ENCODE results near the gene F2RL3. TPM values are rescaled to one million over a fixed set of nuclear protein-coding genes. Genes with fewer than 3 reads are reported as not detected.
A peak's percentile ranks its signal among the peaks of the same experiment; 100 is the strongest.
"Not testable (repeated sequence)": the region's sequence is repeated elsewhere in the genome, so short reads cannot be mapped to it uniquely, and the experiment has no call there.

The F2RL3 gene
- polyA plus RNA-seq, 3 donors from 2014 or later = 0.48 TPM; not detected in 1

DNA sequence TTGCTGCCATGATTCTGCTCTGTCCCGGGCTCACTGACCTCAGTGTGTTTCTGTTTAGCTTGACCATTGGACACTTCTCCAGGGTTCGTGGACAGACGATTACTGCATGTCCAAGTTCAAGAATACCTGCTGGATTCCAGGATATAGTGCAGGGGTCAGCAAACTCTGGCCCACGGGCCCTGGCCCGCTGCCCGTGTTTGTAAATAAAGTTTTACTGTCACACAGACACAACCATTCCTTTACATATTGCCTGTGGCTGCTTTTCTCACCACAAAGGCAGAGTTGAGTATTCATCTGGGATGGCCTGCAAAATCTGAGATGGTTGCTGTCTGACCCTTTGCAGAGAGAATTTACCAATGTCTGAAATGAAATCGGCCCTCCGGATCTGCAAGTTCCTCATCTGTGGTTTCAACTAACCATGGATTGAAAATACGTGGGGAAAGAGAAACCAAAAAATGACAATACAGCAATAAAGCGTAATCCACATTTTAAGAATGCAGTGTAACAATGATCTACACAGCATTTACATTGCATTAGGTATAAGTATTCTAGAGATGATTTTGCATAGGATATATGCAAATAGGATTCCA is 25.9 kb upstream of the F2RL3 start:
- Mint-ChIP-seq H3K36me3 (peaks cover 13 to 27% (median 19%) of the 10 kb centered on the region in 3 donors), H3K4me1 (peaks cover 18 to 22% of the 10 kb centered on the region in 2 donors), H3K27me3 (ENCODE audit: low read depth in 3 of 3) (peaks cover 0 to 3% (median 0%) of the 10 kb centered on the region in 3 donors), H3K9me3 (no peaks in the 10 kb centered on the region), H3K27ac (peak overlapping the region in 1 of 6 donors; percentile 64), H3K4me3 (peak overlapping the region in 1 of 5 donors; percentile 23)
- no peak for DNase-seq

DNA sequence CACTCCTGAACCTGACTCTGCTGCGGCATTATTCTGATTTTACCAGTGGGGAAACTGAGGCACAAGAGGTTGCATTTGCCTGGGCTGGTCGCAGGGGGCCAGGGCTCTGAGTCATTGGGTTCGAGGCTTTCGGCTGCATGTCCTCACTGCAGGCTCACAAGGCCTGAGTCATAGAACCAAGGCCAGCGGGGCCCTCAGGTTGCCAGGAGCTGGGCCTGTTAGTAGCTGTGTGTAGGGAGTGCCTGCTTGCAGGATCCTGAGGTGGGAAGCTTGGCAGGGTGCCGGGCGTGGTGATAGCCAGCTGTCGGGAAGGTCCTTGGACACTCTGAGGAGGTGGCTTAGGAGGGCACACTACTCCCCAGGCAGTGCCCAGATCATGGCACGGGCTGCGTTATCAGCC is 21.6 kb upstream of the F2RL3 start:
- Mint-ChIP-seq H3K9me3 (no peaks in the 10 kb centered on the region), H3K27ac (no peak overlapping the region), H3K36me3 (peaks cover 11 to 30% (median 24%) of the 10 kb centered on the region in 3 donors), H3K4me3 (no peak overlapping the region), H3K27me3 (ENCODE audit: low read depth in 3 of 3) (peaks cover 0 to 1% (median 0%) of the 10 kb centered on the region in 3 donors), H3K4me1 (peaks cover 6 to 12% of the 10 kb centered on the region in 2 donors)
- no peak for DNase-seq

DNA sequence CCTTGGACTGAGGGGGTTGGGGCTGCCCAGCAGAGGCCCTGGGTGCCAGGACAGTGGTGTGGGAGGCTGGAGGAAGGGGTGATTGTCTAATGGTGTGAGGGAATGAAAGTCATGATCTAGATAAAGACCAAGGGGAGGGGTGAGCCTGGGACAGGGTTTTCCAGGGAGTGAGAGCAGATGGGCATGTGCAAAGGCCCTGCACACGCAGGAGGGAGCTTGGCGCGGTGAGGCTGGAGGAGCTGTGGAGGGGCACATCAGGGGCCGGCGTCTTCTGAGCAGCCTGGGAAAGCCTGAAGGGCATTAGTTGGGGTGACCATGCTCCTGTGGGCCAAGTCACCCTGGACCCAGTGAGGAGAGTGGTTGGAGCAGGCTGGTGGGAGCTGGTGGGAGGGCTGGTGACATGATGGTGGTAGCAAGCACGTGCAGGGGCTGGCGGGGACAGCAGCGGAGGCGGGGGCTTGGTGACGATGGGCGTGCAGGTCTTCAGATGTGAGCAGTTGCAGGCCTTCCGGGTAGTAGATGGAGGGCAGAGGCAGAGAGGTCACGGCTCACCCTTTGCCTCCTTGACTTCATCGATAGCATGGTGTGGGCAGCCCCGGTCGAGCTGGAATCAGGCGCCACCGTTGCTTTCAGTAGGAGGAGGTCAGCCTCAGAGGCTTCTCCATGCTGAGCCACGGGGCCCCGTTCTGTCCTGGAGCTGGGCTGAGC is 20.2 kb upstream of the F2RL3 start:
- H3K36me3 Mint-ChIP-seq = peaks cover 8 to 26% (median 15%) of the 10 kb centered on the region in 3 donors
- DNase-seq = no peak
- H3K4me3 Mint-ChIP-seq = no peak overlapping the region
- H3K27me3 Mint-ChIP-seq (ENCODE audit: low read depth in 3 of 3) = peaks cover 0 to 3% (median 0%) of the 10 kb centered on the region in 3 donors
- no peaks in the 10 kb centered on the region for H3K9me3 Mint-ChIP-seq
- H3K27ac Mint-ChIP-seq = no peak overlapping the region
- H3K4me1 Mint-ChIP-seq = peaks cover under 1 to 1% of the 10 kb centered on the region in 2 donors

DNA sequence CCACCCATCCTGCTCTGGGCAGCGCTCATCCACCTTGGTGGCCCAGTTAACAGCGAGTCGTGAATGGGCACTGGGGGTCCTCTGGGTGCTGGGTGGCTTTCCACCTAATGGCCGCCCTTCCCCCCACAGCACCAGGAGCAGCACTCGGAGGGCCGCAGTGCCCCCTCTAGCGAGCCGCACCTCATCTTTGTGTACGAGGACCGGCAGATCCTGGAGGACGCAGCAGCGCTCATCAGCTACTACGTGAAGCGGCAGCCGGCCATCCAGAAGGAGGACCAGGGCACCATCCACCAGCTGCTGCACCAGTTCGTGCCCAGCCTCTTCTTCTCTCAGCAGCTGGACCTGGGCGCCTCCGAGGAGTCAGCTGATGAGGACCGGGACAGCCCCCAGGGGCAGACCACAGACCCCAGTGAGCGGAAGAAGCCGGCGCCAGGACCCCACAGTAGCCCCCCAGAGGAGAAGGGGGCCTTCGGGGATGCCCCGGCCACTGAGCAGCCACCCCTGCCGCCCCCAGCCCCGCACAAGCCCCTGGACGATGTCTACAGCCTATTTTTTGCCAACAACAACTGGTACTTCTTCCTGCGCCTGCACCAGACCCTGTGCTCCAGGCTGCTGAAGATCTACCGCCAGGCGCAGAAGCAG is 19.3 kb upstream of the F2RL3 start:
- Mint-ChIP-seq H3K27me3 (ENCODE audit: low read depth in 3 of 3) (peaks cover 0 to 5% (median 0%) of the 10 kb centered on the region in 3 donors), H3K9me3 (peaks cover 0 to under 1% (median 0%) of the 10 kb centered on the region in 6 donors), H3K27ac (no peak overlapping the region), H3K4me3 (no peak overlapping the region), H3K36me3 (peaks cover 12 to 27% (median 20%) of the 10 kb centered on the region in 3 donors), H3K4me1 (peaks cover 9 to 10% of the 10 kb centered on the region in 2 donors)
- DNase-seq = no peak

DNA sequence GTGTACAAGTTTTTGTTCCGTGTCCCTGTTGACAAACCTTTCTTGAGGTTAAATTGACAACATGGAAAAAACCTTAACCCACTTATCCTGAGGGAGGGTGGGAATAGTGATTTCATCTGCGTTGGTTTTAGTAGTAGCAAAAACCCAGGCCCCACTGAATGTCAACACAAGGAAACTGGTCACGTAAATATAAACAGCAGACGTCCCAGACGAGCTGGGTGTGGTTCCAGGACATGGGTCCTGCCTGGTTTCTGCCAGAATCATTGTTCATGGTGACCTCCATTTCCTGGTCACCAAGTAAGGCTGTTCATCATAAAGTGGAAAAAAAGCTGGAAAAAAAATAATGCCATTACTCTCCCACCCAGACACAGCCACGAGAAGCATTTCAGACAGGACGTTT is 16.9 kb upstream of the F2RL3 start:
- no peak overlapping the region for H3K4me3 Mint-ChIP-seq
- H3K9me3 Mint-ChIP-seq = peaks cover 0 to 2% (median 0%) of the 10 kb centered on the region in 6 donors
- H3K27ac Mint-ChIP-seq = no peak overlapping the region
- no peak for DNase-seq
- H3K4me1 Mint-ChIP-seq = peaks cover 20 to 27% of the 10 kb centered on the region in 2 donors
- peaks cover 0 to 7% (median 2%) of the 10 kb centered on the region in 3 donors for H3K27me3 Mint-ChIP-seq (ENCODE audit: low read depth in 3 of 3)
- H3K36me3 Mint-ChIP-seq = peaks cover 14 to 26% (median 24%) of the 10 kb centered on the region in 3 donors

DNA sequence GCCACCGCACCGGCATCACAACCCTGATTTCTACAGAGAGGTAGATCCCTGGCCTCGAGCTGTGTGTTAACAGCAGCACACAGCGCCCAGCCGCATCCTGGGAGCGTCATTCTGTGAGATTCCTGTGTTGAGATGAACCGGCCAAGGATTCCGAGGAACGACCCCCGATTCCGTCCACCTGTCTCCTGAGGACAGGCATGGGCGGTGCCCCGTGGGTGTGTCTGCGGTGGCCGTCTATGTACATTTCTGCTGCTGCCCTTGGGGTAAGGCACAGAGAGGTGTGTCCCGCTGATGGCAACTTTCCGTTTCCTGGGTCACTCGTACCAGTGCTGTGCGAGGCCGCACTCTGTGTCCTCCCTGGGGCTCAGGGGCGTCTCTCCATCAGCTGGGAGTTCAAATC is 16.1 kb upstream of the F2RL3 start:
- Mint-ChIP-seq H3K27me3 (ENCODE audit: low read depth in 3 of 3) (peaks cover 0 to 8% (median 2%) of the 10 kb centered on the region in 3 donors), H3K4me1 (peaks cover 29 to 35% of the 10 kb centered on the region in 2 donors), H3K4me3 (no peak overlapping the region), H3K36me3 (peaks cover 14 to 26% (median 26%) of the 10 kb centered on the region in 3 donors), H3K9me3 (peaks cover 0 to 2% (median 0%) of the 10 kb centered on the region in 6 donors), H3K27ac (no peak overlapping the region)
- DNase-seq = no peak

DNA sequence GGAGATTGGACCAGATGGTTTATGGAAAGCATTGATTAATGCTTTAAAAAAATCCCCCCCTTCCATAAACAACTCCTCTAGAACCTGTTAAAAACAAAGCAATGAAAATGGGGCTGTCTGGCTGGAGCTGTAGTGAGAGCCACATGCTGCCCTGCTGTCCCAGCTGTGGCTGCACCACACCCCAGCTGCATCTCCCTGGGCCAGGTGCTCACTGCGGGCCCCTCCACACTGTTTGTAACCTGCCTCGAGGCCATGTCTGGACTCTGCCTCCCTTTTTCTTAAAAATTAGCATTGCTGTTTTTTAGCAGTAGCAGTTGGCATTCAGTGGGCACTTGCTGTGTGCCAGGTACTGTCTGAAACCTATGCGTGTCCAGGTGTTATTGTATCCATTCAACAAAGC is 15.2 kb upstream of the F2RL3 start:
- no peak for DNase-seq
- peak overlapping the region; percentile 81 to 97 (median 89) for H3K27ac Mint-ChIP-seq
- peaks cover 32 to 37% of the 10 kb centered on the region in 2 donors for H3K4me1 Mint-ChIP-seq
- peaks cover 14 to 29% (median 22%) of the 10 kb centered on the region in 3 donors for H3K36me3 Mint-ChIP-seq
- H3K9me3 Mint-ChIP-seq = peaks cover 0 to 2% (median 0%) of the 10 kb centered on the region in 6 donors
- H3K27me3 Mint-ChIP-seq (ENCODE audit: low read depth in 3 of 3) = peaks cover 0 to 8% (median 2%) of the 10 kb centered on the region in 3 donors
- no peak overlapping the region for H3K4me3 Mint-ChIP-seq

DNA sequence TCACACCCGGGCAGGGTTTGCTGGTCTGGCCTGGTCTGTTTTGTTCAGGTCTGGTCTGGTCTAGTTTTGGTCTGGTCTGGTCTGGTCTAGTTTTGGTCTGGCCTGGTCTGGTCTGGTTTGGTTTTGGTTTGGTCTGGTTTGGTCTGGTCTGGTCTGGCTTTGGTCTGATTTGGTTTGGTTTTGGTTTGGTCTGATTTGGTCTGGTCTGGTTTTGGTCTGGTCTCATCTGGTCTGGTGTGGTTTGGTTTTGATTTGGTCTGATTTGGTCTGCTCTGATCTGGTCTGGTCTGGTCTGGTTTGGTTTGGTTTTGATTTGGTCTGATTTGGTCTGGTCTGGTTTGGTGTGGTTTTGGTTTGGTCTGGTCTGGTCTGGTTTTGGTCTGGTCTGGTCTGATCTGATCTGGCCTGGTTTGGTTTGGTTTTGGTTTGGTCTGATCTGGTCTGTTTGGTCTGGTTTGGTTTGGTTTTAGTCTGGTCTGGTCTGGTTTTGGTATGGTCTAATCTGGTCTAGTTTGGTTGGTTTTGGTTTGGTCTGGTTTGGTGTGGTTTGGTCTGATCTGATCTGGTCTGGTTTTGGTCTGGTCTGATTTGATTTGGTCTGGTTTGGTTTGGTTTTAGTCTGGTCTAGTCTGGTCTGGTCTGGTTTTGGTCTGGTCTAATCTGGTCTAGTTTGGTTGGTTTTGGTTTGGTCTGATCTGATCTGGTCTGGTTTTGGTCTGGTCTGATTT is 14.4 kb upstream of the F2RL3 start:
- Mint-ChIP-seq H3K4me3 (peak overlapping the region in 4 of 5 donors; percentile 17 to 42 (median 36)), H3K27ac (peak overlapping the region; percentile 83 to 97 (median 89)), H3K36me3 (peaks cover 14 to 29% (median 22%) of the 10 kb centered on the region in 3 donors), H3K4me1 (peaks cover 32 to 37% of the 10 kb centered on the region in 2 donors), H3K9me3 (peaks cover 0 to 2% (median 0%) of the 10 kb centered on the region in 6 donors), H3K27me3 (ENCODE audit: low read depth in 3 of 3) (peaks cover 0 to 8% (median 2%) of the 10 kb centered on the region in 3 donors)
- no peak for DNase-seq

DNA sequence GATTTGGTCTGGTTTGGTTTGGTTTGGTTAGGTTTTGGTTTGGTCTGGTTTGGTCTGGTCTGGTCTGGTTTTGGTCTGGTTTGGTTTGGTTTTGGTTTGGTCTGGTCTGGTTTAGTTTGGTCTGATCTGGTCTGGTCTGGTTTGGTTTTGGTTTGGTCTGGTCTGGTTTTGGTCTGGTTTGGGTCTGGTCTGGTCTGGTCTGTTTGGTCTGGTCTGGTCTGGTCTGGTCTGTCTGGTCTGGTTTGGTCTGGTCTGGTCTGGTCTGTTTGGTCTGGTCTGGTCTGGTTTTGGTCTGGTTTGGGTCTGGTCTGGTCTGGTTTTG is 13.9 kb upstream of the F2RL3 start:
- Mint-ChIP-seq H3K36me3 (peaks cover 14 to 29% (median 22%) of the 10 kb centered on the region in 3 donors), H3K4me1 (peaks cover 32 to 37% of the 10 kb centered on the region in 2 donors), H3K4me3 (peak overlapping the region in 1 of 5 donors; percentile 34), H3K27ac (peak overlapping the region; percentile 83 to 97 (median 89))
- not testable (repeated sequence) for H3K27me3 Mint-ChIP-seq (ENCODE audit: low read depth in 3 of 3); H3K9me3 Mint-ChIP-seq; DNase-seq

DNA sequence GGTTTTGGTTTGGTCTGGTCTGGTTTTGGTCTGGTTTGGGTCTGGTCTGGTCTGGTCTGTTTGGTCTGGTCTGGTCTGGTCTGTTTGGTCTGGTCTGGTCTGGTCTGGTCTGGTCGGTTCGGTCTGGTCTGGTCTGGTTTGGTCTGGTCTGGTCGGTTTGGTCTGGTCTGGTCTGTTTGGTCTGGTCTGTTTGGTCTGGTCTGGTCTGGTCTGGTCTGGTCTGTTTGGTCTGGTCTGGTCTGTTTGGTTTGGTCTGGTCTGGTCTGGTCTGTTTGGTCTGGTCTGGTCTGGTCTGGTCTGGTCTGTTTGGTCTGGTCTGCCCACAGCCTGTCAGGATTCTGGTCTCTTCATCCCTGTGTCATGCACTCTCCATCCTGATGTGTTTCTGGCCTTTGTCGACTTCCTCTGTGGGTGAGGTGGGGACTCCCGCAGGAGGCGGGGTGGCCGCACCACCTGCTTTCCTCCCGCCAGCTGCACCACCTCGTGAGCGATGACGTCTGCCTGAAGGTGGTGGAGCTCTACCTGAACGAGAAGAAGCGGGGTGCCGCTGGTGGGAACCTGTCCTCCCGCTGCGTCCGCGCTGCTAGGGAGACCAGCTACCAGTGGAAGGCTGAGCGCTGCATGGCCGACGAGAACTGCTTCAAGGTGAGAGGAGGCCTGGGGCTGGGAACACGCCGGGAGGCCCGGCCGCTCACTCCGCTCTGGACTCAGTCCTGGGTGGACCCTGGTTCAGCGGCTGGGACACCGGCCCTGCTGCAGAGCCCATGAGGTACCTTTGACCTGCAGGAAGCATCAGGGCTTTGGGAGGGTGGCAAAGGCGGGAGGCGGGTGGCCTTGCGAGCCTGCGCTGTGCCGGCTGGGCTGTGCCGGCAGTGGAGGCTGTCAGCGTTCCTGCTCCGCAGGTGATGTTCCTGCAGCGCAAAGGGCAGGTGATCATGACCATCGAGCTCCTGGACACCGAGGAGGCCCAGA is 12.9 kb upstream of the F2RL3 start:
- H3K27ac Mint-ChIP-seq = peak overlapping the region in 4 of 6 donors; percentile 67 to 97 (median 80)
- H3K9me3 Mint-ChIP-seq = peaks cover 0 to 2% (median 0%) of the 10 kb centered on the region in 6 donors
- H3K27me3 Mint-ChIP-seq (ENCODE audit: low read depth in 3 of 3) = peaks cover 0 to 8% (median 4%) of the 10 kb centered on the region in 3 donors
- DNase-seq = peak in 1 of 3 donors; percentile 18
- H3K36me3 Mint-ChIP-seq = peaks cover 18 to 37% (median 29%) of the 10 kb centered on the region in 3 donors
- H3K4me3 Mint-ChIP-seq = peak overlapping the region in 1 of 5 donors; percentile 18
- H3K4me1 Mint-ChIP-seq = peaks cover 32 to 43% of the 10 kb centered on the region in 2 donors

DNA sequence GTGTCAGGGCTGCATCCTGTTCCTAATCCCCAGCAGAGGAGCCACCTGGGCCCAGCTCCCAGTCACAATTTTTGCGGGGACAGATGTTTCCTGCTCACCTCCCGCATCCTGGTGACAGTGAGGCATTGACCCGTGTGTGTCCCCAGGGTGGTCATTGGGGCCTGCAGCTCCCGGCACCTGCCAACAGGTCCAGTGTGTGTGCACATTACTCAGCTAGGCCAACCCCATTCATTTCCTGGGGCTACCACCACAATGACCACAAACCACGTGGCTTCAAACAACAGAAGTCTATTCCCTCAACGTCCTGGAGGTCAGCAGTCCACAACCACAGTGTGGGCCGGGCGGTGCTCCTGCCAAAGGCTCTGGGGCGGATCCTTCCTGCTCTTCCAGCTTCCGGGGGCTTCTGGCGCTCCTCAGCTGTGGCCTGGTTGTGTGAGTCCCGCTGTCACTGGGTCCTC is 11.9 kb upstream of the F2RL3 start:
- peaks cover 32 to 43% of the 10 kb centered on the region in 2 donors for H3K4me1 Mint-ChIP-seq
- H3K27ac Mint-ChIP-seq = peak overlapping the region in 5 of 6 donors; percentile 12 to 58 (median 35)
- peaks cover 0 to 7% (median 4%) of the 10 kb centered on the region in 3 donors for H3K27me3 Mint-ChIP-seq (ENCODE audit: low read depth in 3 of 3)
- peak; percentile 49 to 61 (median 50) for DNase-seq
- H3K4me3 Mint-ChIP-seq = peak overlapping the region in 3 of 5 donors; percentile 20 to 48 (median 36)
- H3K9me3 Mint-ChIP-seq = peaks cover 2 to 7% (median 3%) of the 10 kb centered on the region in 6 donors
- H3K36me3 Mint-ChIP-seq = peaks cover 15 to 33% (median 27%) of the 10 kb centered on the region in 3 donors

DNA sequence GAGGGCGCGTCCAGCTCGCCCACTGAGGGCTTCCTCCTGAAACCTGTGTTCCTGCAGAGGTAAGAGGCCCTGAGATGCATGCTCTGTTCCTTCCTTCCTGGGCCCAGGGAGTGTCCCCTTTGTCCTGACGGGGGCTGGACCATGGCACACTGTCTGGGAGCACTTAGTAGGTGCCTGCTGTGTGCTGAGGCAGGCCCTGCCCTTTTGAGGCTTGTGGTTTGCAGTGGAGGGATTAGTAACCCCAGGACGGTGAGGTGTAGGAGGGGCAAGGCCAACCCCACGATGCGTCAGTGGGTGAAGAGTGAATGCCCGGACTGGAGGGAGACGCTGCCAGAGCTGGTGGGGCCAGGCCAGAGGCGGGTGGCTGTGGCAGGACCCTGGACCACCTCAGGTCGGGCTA is 11.2 kb upstream of the F2RL3 start:
- H3K27ac Mint-ChIP-seq = peak overlapping the region in 1 of 6 donors; percentile 53
- H3K4me3 Mint-ChIP-seq = peak overlapping the region in 4 of 5 donors; percentile 8 to 57 (median 36)

More for the DNA sequence above, 11.2 kb upstream of the F2RL3 start:
- Mint-ChIP-seq H3K4me1 (peaks cover 32 to 43% of the 10 kb centered on the region in 2 donors), H3K9me3 (peaks cover 8 to 14% (median 9%) of the 10 kb centered on the region in 6 donors), H3K36me3 (peaks cover 21 to 35% (median 34%) of the 10 kb centered on the region in 3 donors), H3K27me3 (ENCODE audit: low read depth in 3 of 3) (peaks cover 0 to 5% (median 4%) of the 10 kb centered on the region in 3 donors)
- no peak for DNase-seq

Data from immature natural killer cell (primary cell).